Activated B cell treated with CpG ODN at 0.5 μM for 24 hours (primary cell): ENCODE results near the gene TFDP1. TPM values are rescaled to one million over a fixed set of nuclear protein-coding genes. Genes with fewer than 3 reads are reported as not detected.

Source experiments
- ATAC-seq: fragments of 200-7000 bp; cut with Tn5 transposase; one replicate; pipeline ENCODE4 v1.10.0; 2021; ENCODE audit warnings: low read depth, mild to moderate bottlenecking, moderate library complexity
- CTCF ChIA-PET: fragments of 350-600 bp; sonication (Branson Sonifier 250); formaldehyde crosslinking; loops from one replicate; lab custom pipeline; 2021; ENCODE audit warnings: antibody characterized with exemption; lab: Charles Lee
- POLR2A ChIA-PET: fragments of 350-600 bp; sonication (Branson Sonifier 250); formaldehyde crosslinking; loops from one replicate; lab custom pipeline; 2021; ENCODE audit warnings: antibody characterized with exemption; lab: Charles Lee
- DNase-seq: peaks from one replicate; pipeline ENCODE4 v3.0.0; 2022
- H3K27ac Mint-ChIP-seq: one replicate; pipeline ENCODE4 v1.8.0; 2020; ENCODE audit warnings: mixed read lengths
- H3K27me3 Mint-ChIP-seq: one replicate; pipeline ENCODE4 v1.8.0; 2021; ENCODE audit warnings: mixed read lengths
- H3K36me3 Mint-ChIP-seq: one replicate; pipeline ENCODE4 v1.8.0; 2021; ENCODE audit warnings: low read depth, mixed read lengths
- H3K4me1 Mint-ChIP-seq: one replicate; pipeline ENCODE4 v1.8.0; 2021; ENCODE audit warnings: mixed read lengths
- H3K4me3 Mint-ChIP-seq: one replicate; pipeline ENCODE4 v1.8.0; 2020; ENCODE audit warnings: mild to moderate bottlenecking, mixed read lengths
- H3K9me3 Mint-ChIP-seq: one replicate; pipeline ENCODE4 v1.8.0; 2020; ENCODE audit warnings: mixed read lengths
- intact Hi-C: fragments of 100-400 bp; cut with micrococcal nuclease; formaldehyde crosslinking; loops from one replicate; pipeline ENCODE4 v1.15.1; 2024
- total RNA-seq: library from RNA; stranded (reverse); gene quantifications from 2 replicates; pipeline ENCODE4 v1.2.3, GENCODE V29; 2022
- TF ChIP-seq, protein P1 (sequence below): fragments of 200-600 bp; IDR thresholded peaks from one replicate; pipeline ENCODE4 v1.8.0; 2022; ENCODE audit warnings: antibody characterized with exemption, mild to moderate bottlenecking

Gene TFDP1
- total RNA-seq, 1 donor from 2014 or later: 54.3 TPM

DNA sequence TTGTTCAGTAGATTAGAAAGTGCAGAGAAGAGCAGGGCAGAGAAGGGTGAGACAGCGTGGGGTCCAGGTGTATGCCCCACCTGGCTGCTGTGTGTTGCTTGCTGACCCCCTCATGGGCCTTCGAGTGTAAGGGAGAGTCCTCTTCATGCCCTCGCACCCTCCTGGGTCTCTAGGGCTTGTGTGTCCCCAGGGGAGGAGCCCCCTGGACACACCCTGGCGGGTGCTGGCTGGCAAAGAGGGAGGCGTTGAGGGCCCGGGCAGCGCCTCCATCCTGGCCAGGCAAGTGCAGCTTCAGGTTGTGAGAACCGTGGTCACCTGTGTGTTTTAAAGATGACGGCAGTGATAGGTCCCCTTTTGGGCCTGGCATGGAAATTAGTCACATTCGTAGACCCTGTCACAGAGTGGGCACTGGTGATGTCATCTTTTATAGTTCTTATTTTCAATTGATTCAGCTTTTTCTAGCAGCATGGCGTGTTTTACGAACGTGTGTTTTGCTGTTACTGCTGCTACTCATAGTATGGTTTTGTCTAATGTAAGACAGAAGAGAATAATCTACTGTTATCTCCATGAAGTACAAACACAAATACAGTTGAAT is 18.7 kb downstream of the TFDP1 start:
- no peak overlapping the region for H3K27ac Mint-ChIP-seq
- intact Hi-C loops: no loop called here
- peaks cover 12% of the 10 kb centered on the region for H3K4me1 Mint-ChIP-seq
- H3K27me3 Mint-ChIP-seq: no peaks in the 10 kb centered on the region
- no peak overlapping the region for H3K4me3 Mint-ChIP-seq
- TF ChIP-seq, protein P1, sequence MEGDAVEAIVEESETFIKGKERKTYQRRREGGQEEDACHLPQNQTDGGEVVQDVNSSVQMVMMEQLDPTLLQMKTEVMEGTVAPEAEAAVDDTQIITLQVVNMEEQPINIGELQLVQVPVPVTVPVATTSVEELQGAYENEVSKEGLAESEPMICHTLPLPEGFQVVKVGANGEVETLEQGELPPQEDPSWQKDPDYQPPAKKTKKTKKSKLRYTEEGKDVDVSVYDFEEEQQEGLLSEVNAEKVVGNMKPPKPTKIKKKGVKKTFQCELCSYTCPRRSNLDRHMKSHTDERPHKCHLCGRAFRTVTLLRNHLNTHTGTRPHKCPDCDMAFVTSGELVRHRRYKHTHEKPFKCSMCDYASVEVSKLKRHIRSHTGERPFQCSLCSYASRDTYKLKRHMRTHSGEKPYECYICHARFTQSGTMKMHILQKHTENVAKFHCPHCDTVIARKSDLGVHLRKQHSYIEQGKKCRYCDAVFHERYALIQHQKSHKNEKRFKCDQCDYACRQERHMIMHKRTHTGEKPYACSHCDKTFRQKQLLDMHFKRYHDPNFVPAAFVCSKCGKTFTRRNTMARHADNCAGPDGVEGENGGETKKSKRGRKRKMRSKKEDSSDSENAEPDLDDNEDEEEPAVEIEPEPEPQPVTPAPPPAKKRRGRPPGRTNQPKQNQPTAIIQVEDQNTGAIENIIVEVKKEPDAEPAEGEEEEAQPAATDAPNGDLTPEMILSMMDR: no peak
- peaks cover 4% of the 10 kb centered on the region for H3K9me3 Mint-ChIP-seq
- peaks cover 30% of the 10 kb centered on the region for H3K36me3 Mint-ChIP-seq
- DNase-seq (no peak), ATAC-seq (no peak)
- CTCF ChIA-PET: no interaction called here
- POLR2A ChIA-PET: no interaction called here

DNA sequence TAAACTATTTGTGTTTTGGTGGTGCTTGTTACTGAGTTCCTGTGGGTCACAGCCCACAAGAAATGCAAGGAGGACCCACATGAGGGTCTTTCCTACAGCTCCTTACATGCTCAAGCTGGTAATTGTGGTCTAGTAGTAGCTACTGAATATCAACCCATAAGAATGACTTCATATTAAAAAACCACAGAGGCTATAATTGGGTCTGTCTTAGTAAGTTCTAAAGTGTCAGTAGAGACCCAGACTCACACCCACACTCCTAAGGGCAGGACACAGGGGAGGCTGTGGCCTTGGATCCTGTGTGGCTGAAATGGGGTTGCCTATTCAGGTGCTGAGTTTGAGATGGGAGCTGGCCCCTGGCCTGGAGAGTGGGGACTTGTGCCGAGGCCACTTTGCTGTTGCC is 19.6 kb downstream of the TFDP1 start:
- Mint-ChIP-seq H3K27ac (no peak overlapping the region), H3K27me3 (no peaks in the 10 kb centered on the region), H3K9me3 (peaks cover 4% of the 10 kb centered on the region), H3K36me3 (peaks cover 22% of the 10 kb centered on the region), H3K4me1 (peaks cover 12% of the 10 kb centered on the region), H3K4me3 (no peak overlapping the region)
- TF ChIP-seq, protein P1: no peak
- ChIA-PET CTCF (no interaction called here), POLR2A (no interaction called here)
- intact Hi-C loops: no loop called here
- DNase-seq (no peak), ATAC-seq (no peak)

DNA sequence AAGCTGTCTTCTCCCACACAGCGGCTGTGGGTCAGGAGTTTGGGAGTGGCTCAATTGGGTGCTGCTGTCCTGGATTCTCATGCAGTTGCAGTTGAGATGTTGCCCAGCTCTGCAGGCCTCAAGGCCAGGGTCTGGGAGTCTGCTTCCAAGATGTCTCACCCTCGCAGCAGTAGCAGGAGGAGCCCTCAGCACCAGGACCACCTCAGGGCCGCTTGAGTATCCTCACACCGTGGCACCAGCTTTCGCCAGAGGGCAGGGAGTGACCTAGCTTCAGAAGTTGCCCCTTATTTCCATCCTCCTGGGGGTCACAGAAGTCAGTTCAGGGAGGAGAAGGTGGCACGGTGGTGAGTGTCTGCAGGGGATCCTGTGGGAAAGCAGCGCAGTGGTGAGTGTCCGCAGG is 20.9 kb downstream of the TFDP1 start:
- ChIA-PET CTCF (no interaction called here), POLR2A (no interaction called here)
- no peaks in the 10 kb centered on the region for H3K27me3 Mint-ChIP-seq
- H3K9me3 Mint-ChIP-seq: no peaks in the 10 kb centered on the region
- ATAC-seq (no peak), DNase-seq (no peak)
- H3K27ac Mint-ChIP-seq: no peak overlapping the region
- peaks cover 12% of the 10 kb centered on the region for H3K4me1 Mint-ChIP-seq
- intact Hi-C loops: no loop called here
- H3K36me3 Mint-ChIP-seq: peaks cover 18% of the 10 kb centered on the region
- H3K4me3 Mint-ChIP-seq: no peak overlapping the region
- TF ChIP-seq, protein P1: no peak

DNA sequence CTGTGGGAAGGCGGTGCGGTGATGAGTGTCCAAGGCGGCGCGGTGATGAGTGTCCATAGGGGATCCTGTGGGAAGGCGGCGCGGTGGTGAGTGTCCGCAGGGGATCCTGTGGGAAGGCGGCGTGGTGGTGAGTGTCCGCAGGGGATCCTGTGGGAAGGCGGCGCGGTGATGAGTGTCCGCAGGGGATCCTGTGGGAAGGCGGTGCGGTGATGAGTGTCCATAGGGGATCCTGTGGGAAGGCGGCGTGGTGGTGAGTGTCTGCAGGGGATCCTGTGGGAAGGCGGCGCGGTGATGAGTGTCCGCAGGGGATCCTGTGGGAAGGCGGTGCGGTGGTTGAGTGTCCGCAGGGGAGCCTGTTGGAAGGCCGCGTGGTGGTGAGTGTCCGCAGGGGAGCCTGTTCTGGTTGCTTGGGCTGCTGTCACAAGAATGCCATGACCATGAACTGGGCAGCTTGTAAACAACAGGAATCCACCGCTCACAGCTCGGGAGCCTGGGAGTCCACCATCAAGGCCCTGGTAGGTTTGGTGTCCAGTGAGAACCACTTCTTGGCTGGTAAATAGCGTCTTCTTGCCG is 21.4 kb downstream of the TFDP1 start:
- Mint-ChIP-seq H3K9me3 (no peaks in the 10 kb centered on the region), H3K27ac (no peak overlapping the region), H3K4me1 (peaks cover 12% of the 10 kb centered on the region), H3K4me3 (no peak overlapping the region), H3K36me3 (peaks cover 21% of the 10 kb centered on the region), H3K27me3 (no peaks in the 10 kb centered on the region)
- POLR2A ChIA-PET: no interaction called here
- intact Hi-C loops: no loop called here
- CTCF ChIA-PET: no interaction called here
- DNase-seq (no peak), ATAC-seq (no peak)
- TF ChIP-seq, protein P1: no peak

DNA sequence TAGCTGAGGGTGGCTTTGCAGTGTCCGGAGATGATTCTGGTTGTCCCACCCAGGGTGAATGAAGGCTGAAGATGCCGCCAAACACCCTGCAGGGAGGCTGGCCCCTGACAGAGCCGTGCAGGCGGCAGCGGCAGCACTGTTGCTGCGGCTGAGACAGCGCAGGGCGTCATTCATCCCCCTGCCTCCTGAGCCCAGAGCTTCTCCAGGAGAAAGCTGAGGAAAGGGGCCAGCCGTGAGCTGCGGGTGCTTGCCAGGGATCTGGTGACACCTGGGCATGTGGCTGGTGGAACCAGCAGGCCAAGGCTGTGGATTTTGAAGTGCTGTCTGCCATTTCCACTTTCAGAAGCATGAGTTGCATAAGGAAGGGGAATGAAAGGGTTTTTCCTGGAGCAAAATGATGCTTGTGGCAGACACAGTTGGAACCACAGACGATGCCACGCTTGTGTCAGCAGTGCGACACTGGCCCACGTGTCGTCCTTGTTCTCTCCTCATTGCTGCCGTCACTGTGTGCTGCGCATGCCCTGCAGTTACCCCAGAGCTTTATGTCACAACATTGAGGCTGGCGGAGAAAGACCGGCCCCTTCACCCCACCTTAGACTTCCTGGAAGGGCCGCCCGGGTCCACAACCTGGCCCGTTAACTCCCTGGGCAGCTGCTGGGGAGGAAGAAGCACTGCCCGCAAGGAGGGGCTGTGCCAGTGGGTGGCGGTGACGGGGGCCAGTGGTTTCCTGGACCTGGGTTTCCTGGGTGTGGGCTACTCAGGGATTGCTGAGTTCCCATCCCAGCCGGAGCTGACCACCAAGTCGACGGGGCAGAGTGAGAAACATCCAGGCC is 22.7 kb downstream of the TFDP1 start:
- H3K4me1 Mint-ChIP-seq: peaks cover 12% of the 10 kb centered on the region
- DNase-seq (no peak), ATAC-seq (no peak)
- peaks cover 33% of the 10 kb centered on the region for H3K36me3 Mint-ChIP-seq
- no peak overlapping the region for H3K27ac Mint-ChIP-seq
- H3K9me3 Mint-ChIP-seq: no peaks in the 10 kb centered on the region
- ChIA-PET POLR2A (no interaction called here), CTCF (no interaction called here)
- no peak overlapping the region for H3K4me3 Mint-ChIP-seq
- intact Hi-C loops: no loop called here
- TF ChIP-seq, protein P1: no peak
- H3K27me3 Mint-ChIP-seq: no peaks in the 10 kb centered on the region
